C4-2B (cell line): ENCODE data around the gene TMEM18.
A peak's percentile ranks its signal among the peaks of the same experiment; 100 is the strongest.

Experiments used
- CTCF ChIP-seq: fragments of 450-650 bp; conservative IDR thresholded peaks from 2 replicates; pipeline ENCODE4 v1.5.1; 2017; ENCODE audit warnings: mild to moderate bottlenecking
- ZFX ChIP-seq: fragments of 450-650 bp; IDR thresholded peaks from 2 replicates; pipeline ENCODE4 v1.6.1; 2017

DNA sequence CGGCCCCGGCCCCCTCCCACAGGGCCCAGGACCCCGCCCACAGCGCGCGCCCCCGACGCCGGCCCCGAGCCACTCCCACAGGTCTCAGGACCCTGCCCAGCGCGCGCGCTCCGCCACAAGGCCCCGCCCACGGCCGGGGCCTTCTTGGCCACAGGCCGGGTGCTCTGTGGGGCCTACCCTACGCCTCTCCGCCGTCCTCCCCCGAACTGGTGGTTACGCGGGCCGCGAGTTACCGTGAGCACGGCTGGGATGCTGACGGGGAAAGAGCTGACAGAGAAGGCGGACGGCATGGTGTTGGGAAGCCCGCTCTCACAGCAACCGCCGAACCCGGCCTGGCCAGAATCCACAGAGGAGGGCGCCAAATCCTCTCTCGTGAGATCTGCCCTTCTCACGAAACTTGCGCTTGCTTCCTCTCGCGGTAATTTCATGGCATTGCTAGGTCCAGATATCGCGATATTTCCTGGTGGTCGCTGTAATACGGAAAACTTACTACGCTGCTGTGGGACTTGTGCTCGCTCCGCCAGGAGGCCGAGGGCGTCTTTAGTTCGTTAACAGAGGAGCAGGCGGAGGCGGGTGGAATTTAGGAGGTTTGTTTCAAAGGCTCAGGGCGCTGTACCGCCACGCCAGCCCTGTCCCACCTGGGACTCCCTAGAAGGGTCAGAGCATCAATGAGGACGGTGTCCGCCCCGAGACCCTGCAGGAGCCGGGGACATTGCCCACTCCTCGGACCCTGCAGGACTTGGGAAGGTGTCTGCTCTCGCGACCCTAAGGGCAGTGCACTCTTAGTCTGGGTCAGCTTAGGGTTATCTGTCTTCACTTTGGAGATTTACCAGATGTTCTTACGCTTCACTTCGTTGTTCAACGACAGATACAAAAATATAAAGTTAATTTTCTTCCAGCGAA is at the start of gene TMEM18:
- TF ChIP-seq CTCF = peak; percentile 15
- peak; percentile 88 for TF ChIP-seq ZFX
